Osteoblast (primary cell): ENCODE data around the gene MTA3. TPM values are rescaled to one million over a fixed set of nuclear protein-coding genes. Genes with fewer than 3 reads are reported as not detected.

ENCODE experiments used
- DNase-seq: peaks from one replicate; pipeline ENCODE4 v3.0.0; 2011; ENCODE audit warnings: low spot score, mixed read lengths; ENCODE audit not compliant: insufficient read length; ENCODE audit errors: missing footprints
- H2AFZ ChIP-seq: 2 replicates; pipeline ENCODE4 v1.6.0; 2011; ENCODE audit warnings: mild to moderate bottlenecking, low read length
- H3K27ac ChIP-seq: 2 replicates; pipeline ENCODE4 v1.5.1; 2011; ENCODE audit warnings: mild to moderate bottlenecking, low read depth, low read length, moderate library complexity
- H3K27me3 ChIP-seq: 2 replicates; pipeline ENCODE4 v1.6.0; 2012; ENCODE audit warnings: mild to moderate bottlenecking, control low read depth, inconsistent platforms, low read length, moderate library complexity; ENCODE audit not compliant: insufficient read depth
- H3K36me3 ChIP-seq: 2 replicates; pipeline ENCODE4 v1.5.1; 2011; ENCODE audit warnings: mild to moderate bottlenecking, low read length, control low read depth, moderate library complexity; ENCODE audit not compliant: insufficient read depth
- H3K4me1 ChIP-seq: 2 replicates; pipeline ENCODE4 v1.5.1; 2011; ENCODE audit warnings: mild to moderate bottlenecking, low read length, control low read depth, moderate library complexity; ENCODE audit not compliant: insufficient read depth
- H3K4me2 ChIP-seq: 2 replicates; pipeline ENCODE4 v1.6.0; 2011; ENCODE audit warnings: mild to moderate bottlenecking, low read length; ENCODE audit not compliant: insufficient read depth
- H3K4me3 ChIP-seq: fragments of 200-600 bp; sonication (generic); 3 replicates; pipeline ENCODE4 v1.5.1; 2012; ENCODE audit warnings: mild to moderate bottlenecking, low read length, inconsistent platforms; ENCODE audit not compliant: insufficient read depth
- H3K79me2 ChIP-seq: 2 replicates; pipeline ENCODE4 v1.6.0; 2012; ENCODE audit warnings: mild to moderate bottlenecking, low read length, control low read depth, inconsistent platforms; ENCODE audit not compliant: insufficient read depth
- H3K9me3 ChIP-seq: 2 replicates; pipeline ENCODE4 v1.5.1; 2011; ENCODE audit warnings: low read depth, low read length, control low read depth
- H4K20me1 ChIP-seq: 2 replicates; pipeline ENCODE4 v1.6.0; 2012; ENCODE audit warnings: mild to moderate bottlenecking, low read length, control low read depth; ENCODE audit not compliant: insufficient read depth
- total RNA-seq: library from RNA; depleted of rRNA; stranded (reverse); fragments of >200 nt; gene quantifications from 2 replicates; pipeline ENCODE4 v1.2.3, GENCODE V29; 2012
- TF ChIP-seq, protein P1 (sequence below): IDR thresholded peaks from 2 replicates; pipeline ENCODE4 v1.5.1; 2011; ENCODE audit warnings: mild to moderate bottlenecking, low read depth, low read length, moderate library complexity; ENCODE audit errors: extremely low read depth

The MTA3 gene
- total RNA-seq, 1 donor, result 29.3 TPM

GRCh38 chr2:42784204-42784880 lies 215.9 kb downstream of the MTA3 start:
- no peak overlapping the region for H2AFZ ChIP-seq
- no peaks in the 10 kb centered on the region for H3K4me1 ChIP-seq
- H3K9me3 ChIP-seq, result no peaks in the 10 kb centered on the region
- no peaks in the 10 kb centered on the region for H3K36me3 ChIP-seq
- H3K27ac ChIP-seq, result no peak overlapping the region
- H4K20me1 ChIP-seq, result no peaks in the 10 kb centered on the region
- no peaks in the 10 kb centered on the region for H3K27me3 ChIP-seq
- TF ChIP-seq, protein P1, sequence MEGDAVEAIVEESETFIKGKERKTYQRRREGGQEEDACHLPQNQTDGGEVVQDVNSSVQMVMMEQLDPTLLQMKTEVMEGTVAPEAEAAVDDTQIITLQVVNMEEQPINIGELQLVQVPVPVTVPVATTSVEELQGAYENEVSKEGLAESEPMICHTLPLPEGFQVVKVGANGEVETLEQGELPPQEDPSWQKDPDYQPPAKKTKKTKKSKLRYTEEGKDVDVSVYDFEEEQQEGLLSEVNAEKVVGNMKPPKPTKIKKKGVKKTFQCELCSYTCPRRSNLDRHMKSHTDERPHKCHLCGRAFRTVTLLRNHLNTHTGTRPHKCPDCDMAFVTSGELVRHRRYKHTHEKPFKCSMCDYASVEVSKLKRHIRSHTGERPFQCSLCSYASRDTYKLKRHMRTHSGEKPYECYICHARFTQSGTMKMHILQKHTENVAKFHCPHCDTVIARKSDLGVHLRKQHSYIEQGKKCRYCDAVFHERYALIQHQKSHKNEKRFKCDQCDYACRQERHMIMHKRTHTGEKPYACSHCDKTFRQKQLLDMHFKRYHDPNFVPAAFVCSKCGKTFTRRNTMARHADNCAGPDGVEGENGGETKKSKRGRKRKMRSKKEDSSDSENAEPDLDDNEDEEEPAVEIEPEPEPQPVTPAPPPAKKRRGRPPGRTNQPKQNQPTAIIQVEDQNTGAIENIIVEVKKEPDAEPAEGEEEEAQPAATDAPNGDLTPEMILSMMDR, result no peak
- DNase-seq, result peak; percentile 41
- no peak overlapping the region for H3K4me2 ChIP-seq
- H3K79me2 ChIP-seq, result no peaks in the 10 kb centered on the region
- no peak overlapping the region for H3K4me3 ChIP-seq

DNA sequence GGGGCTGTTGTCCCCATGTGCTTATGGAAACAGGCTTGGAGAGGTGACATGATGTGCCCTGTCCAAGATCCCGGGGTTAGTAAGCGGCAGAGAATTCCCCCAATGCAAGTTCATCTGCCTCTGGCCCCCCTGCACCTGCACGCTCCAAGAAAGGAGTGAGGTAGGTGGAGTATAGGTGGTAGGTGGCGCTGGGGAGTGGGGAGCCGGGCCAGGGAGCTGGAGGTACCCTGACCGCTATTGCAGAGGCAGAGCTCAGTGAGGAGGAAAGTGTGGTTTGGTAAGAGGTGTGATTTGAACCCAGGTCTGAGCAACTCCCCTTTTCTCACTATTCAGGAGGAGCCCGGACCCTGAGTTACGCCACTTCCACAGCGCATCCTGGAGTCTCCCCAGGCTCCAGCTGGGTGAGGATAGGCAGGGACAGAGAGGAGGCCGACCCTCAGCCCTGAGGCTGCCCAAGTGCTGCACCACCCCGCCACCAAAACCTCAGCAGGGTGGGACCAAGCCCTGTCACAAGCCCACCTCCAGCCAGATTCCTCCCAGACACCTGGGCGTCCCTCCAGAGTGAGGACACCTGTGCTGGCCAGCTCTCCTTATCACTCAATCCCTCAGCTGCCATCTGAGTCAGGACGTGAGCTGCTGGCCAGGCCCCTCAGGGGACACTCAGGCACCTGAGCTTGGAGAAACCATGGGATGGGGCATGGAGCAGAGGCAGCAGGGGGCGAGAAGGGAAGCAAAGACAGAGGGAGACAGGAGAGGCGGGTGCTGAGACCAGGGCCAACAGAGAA lies 218.3 kb downstream of the MTA3 start:
- H3K36me3 ChIP-seq, result no peaks in the 10 kb centered on the region
- TF ChIP-seq, protein P1, result no peak
- no peaks in the 10 kb centered on the region for H4K20me1 ChIP-seq
- no peak overlapping the region for H3K4me2 ChIP-seq
- H3K27me3 ChIP-seq, result peaks cover 6% of the 10 kb centered on the region
- no peaks in the 10 kb centered on the region for H3K4me1 ChIP-seq
- no peak overlapping the region for H2AFZ ChIP-seq
- peak; percentile 59 for DNase-seq
- no peaks in the 10 kb centered on the region for H3K79me2 ChIP-seq
- H3K4me3 ChIP-seq, result no peak overlapping the region
- no peak overlapping the region for H3K27ac ChIP-seq
- H3K9me3 ChIP-seq, result no peaks in the 10 kb centered on the region

DNA sequence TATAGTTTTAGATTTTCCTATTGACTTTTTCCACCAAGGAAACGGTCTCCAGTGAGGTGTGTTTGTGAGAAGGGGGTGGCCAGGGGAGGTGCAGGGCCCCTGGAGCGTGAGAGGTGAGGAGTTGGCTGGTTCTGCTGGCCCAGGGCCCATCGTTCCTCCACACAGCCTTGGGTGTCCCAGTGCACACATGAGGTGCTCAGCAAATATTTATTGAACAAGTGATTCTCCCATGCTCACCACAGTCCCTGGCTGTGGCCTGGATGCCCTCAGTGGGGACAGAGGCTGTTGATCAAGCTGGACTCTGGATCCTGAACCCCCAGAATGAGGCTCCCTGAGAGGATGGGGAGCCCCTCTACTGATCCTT lies 219.0 kb downstream of the MTA3 start:
- TF ChIP-seq, protein P1, result no peak
- peak; percentile 42 for DNase-seq
- Histone ChIP-seq H3K27me3 (peaks cover 10% of the 10 kb centered on the region), H3K9me3 (no peaks in the 10 kb centered on the region), H3K4me2 (no peak overlapping the region), H3K4me3 (no peak overlapping the region), H2AFZ (no peak overlapping the region), H3K27ac (no peak overlapping the region), H3K79me2 (no peaks in the 10 kb centered on the region), H3K4me1 (no peaks in the 10 kb centered on the region), H3K36me3 (no peaks in the 10 kb centered on the region), H4K20me1 (no peaks in the 10 kb centered on the region)

- no peaks in the 10 kb centered on the region for H3K4me1 ChIP-seq
- no peak overlapping the region for H2AFZ ChIP-seq
- peak; percentile 22 for DNase-seq
- peaks cover 10% of the 10 kb centered on the region for H3K27me3 ChIP-seq
- no peaks in the 10 kb centered on the region for H3K36me3 ChIP-seq
- no peak overlapping the region for H3K4me3 ChIP-seq
- H3K4me2 ChIP-seq, result no peak overlapping the region
- H3K27ac ChIP-seq, result no peak overlapping the region
- TF ChIP-seq, protein P1, result no peak
- no peaks in the 10 kb centered on the region for H4K20me1 ChIP-seq
- H3K9me3 ChIP-seq, result no peaks in the 10 kb centered on the region
- no peaks in the 10 kb centered on the region for H3K79me2 ChIP-seq
Observed at GRCh38 chr2:42787788-42788477, 219.5 kb downstream of the MTA3 start.
